ENCODE measurements around the gene FAM222B.
"Not testable (repeated sequence)": the region's sequence is repeated elsewhere in the genome, so short reads cannot be mapped to it uniquely, and the experiment has no call there.

FAM222B gene, protein sequence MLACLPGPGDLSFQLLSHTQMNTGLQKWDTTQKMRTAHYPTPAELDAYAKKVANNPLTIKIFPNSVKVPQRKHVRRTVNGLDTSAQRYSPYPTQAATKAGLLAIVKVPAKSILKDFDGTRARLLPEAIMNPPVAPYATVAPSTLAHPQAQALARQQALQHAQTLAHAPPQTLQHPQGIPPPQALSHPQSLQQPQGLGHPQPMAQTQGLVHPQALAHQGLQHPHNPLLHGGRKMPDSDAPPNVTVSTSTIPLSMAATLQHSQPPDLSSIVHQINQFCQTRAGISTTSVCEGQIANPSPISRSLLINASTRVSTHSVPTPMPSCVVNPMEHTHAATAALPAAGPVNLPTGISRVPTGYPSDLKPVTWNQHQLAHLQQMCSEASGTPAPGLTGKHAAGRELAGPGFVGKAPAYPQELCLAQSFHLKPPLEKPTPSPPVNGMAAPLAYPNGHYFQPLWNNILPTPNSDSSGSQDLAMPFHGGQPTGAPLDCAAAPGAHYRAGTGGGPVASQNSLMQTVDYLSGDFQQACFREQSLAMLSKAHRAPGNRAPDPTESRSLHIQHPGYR

DNA sequence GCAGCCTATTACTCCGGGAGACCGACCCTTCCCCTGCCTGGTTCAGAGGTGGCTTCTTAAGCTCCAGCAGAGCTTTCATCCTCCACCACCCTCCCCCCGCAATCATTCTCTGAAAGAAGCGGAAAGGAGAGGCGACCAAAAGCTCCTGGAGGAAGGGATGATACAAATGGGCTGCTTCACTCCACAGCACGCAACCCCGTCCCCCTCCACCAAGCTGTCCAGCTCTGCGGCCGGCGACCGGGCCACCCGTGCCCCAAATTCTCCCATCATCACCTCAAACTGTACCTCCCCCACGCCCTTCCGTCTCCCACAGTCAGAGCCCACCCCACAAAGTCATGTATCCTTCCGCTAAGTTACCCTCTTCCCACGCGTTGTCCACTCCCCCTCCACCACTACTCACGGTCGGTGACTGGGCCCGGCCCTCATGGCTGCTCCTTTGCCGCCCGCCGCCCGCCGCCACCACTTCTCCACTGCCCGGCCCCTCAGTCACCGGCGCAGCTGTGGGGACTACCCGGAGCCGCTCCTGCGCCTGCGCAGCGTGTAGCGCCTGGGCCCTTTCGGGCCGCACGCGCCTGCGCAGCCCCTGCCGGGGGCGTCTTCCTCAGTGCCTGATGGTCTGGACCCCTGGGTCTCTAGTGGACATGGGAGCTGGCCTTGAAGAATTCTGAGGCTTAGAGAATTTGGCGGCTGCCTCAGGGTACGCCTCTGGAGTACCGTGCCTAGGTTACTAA, at the start of gene FAM222B:
TSS of gene FAM222B (minus strand) at position 509 of the 731 bp plus-strand sequence. CDS start 76,123 bp downstream, outside the sequence.
- DNase-seq: peak in 1 of 2 experiments; percentile 37

DNA sequence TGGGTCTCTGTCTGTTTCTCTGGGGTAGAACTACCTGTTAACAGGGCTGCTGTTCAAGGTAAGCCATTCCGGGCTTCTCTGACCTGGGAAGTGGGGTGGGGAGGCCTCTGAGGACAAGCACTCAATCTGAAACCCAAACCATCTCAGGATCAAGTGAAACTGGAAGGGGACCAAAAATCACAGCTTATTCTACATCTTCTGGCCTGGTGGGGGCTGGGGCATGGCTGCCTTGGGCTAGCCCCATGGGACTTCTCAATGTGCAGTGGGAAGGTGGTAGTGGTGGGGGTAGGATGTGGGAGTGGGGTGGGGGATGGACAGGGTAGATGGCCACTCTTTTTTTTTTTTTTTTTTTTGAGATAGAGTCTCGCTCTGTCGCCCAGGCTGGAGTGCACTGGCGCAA, 49.4 kb upstream of the FAM222B start:
- no peak for DNase-seq

DNA sequence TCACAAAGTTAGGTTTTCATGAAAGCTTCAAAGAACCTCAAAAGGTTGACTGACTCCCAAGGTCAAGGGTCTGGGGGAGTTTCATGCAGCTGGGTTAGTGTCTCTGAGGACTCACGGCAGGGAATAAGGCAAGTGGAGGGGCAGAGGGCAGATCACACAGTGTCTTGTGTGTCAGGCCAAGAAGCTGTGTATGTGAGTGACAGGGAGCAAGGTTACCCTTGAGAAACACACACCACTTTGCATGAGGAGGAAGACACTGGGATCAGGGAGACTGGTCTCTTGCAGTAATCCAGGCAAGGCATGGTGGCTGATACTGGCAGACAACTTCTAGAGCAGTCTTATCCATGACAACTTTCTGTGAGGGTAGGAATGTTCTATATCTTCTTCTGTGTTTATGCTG, 48.6 kb upstream of the FAM222B start:
- DNase-seq: no peak

DNA sequence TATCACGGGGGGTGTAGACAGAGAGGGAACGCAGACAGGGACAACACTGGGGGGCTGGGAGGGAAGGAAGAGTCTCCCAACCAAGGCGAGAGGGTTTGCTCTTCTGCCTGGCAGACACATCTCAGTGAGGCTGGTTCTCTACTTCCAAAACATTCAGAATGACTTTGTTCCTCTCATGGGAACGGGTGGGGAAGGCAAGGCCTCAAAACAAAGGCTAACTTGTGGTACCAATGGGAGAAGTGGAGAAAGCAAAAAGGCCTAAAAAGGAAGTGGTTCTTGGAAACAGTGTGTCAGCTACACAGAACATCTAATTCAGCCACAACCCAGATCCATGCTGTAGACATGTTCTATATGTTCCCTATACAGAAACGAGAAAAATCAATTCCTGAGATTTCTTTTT, 47.4 kb upstream of the FAM222B start:
- no peak for DNase-seq

DNA sequence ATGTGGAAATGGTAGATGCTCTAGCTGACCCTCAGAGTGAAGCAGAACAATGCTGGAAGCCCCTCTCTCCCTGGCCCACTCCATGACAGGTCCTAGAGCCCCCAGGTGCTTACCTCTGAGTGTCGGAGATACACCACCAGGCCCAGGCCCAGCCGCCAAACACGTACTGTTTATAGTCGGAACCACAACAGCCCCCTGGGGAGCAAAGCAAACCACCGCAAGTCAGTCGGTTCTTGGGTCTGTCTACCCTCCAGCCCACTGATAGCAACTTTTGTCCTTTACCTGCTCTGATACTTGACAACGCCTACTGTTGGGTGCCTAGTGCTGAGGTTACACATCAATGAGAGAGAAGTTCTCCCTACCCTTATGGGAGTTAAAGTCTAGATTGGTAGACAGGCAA, 46.2 kb upstream of the FAM222B start:
- DNase-seq: no peak

DNA sequence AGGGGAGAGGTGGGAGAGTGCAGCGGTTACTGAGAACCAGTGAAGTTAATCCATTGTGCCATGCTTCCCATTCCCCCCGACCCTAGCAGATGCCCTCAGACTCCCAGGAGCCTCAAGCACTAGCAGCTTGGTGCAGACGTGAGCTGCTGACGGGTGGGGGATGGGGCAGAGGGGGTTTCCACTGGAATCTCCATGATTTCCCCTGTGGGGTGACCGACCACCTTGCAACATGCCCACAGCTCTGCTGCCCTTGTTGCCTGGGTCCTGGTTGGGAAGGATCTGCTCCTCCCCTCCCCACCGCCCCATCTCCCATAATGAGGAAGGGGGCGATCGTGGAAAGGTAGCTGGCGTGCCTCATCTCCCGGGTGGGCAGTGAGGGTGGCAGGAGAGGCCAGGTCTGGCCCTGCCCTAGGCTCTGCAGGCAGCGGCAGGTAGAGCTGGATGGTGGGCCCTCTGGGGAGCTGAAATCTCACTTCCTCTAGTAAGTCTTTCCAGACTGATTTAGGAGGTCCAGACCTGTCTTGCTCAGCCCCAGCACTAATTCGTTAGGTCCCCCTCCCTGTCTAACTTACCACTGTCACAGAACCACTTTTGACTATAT, 45.4 kb upstream of the FAM222B start:
- DNase-seq: no peak

DNA sequence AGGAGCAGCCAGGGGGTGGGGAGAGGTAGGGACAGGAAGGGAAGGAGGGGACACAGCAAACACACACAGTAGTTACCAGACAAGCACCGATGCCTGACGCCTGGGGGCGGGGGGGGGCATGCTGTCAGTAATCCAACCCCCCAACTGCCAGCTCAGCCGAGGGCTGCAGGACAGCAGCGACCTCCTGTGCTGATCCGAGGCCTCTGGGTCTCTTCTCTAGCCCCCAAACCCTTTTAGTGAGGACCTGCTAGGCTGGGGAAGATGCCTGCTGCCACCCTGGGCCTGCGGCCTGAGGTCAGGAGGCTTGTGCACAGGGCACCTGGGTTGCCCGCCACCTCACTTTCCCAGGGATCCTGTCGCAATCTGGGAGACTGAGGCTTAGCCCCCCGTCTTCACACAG, 43.4 kb upstream of the FAM222B start:
- no peak for DNase-seq

DNA sequence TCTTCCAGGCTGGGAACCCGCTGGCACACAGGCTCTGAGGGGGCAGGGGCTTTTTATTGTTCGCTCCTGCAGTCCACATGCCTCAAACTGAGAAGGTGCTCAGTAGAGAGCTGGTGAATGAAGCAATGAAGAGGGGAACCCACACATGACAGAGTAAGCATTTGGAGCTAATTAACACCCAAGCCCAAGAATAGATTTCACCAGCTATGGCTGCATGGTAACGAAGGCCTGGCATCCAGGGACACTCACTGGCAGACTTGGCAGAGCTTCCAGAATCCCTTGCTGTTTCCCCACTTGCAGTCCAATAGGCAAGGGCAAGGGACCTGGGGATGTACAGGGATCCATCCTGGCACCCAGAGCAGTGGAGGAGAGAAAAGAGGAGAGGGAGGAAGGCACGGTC, 42.8 kb upstream of the FAM222B start:
- no peak for DNase-seq

DNA sequence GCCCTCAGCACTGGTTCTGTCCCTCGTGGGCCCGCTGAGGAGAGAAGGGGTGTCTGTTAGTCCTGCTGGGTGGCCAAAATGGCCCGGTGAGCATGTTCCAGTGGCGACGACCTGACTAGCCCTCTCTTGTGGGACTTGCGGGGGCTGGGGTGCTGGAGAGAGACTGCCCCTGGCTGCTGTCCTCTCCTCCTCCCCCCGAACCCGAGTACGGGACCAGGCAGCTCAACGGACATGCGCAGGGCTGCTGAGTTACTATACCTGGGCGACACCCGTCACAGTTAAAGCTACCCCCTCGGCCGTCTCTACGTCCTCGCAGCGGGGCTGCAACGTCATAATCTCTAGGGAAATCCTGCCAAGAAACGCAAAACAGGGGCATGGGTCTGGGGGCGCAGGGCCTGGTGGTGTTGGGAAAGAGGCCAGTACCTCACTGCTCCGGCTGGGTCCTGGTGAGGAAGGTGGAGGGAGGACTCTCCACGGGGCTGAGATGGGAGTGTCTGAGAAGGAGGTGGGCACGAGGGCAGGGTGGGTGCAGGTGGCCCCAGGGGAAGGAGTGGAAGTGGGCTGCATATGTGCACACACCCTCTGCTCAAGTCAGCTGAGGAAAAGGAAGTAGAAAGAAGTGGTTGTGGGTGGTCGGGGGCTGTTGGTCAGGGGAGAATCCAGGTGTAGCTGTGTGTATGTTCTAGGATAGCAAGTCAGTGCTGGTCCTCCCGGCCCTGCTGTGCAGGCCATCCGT, 41.5 kb upstream of the FAM222B start:
- no peak for DNase-seq

DNA sequence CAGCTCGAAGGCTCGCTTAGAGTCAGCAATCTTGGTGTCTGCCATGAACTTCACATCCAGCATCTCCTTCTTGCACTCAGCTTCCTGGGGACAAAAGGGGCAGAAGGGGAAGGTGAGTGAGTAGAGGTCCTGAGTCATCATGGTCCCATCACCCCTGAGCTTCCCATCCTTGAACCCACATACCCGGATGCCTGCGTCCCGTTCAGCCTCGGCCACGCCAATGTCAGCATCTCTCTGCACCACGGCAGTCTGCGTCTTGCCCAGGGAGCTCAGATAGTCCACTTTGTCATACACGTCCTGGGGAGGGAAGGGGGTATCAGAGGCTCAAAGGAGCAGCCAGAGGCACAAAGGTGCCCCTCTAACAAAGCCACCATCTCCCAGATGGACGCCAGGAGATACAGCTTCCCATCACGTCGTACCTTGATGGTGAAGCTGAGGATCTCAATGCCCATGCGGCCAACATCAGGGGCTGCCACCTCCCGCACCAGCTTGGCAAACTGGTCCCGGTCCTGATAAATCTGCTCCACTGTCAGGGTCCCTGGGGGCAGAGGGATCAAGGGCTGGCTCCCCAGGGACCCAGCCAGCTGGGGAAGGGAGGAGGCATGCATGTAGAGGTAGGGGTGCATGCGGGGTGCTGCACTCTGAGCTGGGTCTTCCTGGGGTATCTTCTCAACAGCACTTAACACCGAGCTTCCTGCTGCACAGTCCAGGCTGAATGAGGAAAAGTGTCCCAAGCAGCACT, 39.7 kb upstream of the FAM222B start:
- no peak for DNase-seq

DNA sequence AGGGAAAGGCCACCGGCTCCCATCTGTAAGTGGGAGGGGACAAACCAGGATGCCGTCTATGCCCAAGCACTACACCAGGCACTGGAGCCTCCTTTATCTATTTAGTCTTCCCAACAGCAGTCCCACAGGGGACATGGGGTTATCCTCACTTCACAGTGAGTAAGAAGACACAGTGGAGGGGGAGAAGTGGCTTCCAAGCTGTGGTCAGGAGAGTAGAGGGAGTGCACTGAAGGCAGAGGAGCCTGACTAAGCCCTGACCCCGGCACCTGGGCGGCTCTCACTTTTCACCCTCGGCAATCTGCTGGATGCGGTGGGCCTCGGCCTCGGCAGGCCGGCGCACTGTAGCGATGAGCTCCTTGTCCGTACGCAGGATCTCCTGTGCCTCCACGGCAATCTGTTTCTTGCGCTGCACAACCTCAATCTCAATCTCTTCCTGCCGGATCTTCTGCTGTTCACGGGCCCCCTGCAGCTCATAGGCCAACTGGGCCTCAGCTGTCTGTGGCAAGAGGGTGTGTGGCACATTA, 39.0 kb upstream of the FAM222B start:
- DNase-seq: no peak

DNA sequence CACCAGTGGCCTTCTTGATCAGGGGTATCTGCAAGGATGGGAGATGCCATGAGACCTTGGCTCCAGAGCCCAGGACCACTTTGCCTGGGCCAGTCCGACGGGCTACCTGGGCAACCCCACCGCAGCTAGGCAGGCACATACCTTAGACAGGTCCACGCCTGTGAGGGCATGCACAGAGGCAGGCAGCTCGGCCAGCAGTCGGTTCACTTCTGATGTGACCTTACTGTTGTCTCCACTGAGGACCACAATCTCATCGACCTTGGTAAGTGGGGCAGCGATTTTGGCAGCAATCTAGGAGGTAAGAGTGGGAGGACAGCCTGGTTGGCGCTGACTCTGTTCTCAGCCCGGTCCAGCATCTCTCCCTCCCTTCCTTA, 38.0 kb upstream of the FAM222B start:
- DNase-seq: no peak

DNA sequence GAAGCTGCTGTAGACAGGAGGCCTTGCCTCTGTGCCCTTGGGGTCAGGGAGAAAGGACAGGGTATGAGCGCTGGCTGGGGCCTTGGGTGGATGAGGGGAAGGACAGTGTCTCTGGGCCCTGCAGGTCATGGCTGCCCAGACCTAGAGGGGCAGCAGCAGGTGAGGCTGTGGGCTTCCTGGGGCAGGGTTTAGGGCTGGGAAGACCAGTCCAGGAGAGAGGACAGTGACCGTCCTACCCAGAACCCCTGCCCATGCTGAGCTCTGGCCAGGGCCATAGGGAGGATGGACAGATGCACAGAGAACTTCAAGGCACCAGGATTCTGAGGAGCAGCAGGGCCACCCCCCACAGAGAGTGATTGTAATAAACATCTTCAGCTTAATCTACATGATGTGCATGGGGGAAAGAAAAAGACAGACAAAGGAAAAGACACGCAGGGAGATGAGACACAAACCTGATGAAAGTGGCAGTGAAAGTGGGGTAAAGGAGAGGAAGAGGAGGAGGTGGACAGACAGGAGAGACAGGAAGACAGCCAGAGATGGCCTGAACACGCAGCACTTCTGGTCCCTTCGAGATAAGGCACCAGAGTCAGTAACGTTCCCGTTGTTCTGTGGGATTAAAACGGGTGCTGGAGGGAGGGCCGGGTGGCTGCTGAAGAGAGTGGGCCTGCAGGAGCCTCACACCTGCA, 37.4 kb upstream of the FAM222B start:
- no peak for DNase-seq

DNA sequence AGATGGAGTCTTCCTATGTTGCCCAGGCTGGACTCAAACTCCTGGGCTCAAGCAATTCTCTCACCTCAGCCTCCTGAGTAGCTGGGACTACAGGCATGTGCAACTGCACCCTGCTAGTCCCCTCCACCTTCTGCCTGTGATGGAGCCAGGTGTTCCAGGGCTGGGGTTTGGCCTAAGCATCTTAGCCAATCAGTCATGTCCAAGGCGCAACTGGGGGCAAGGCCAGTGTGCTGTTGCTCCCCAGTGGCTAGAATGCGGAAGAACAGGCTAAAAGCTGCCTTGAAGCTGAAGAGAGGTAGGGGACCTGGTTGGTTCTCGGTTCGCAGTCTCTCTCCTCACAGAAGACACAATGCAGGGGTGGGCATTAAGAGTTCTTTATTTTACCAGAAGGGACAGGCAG, 36.4 kb upstream of the FAM222B start:
- no peak for DNase-seq

DNA sequence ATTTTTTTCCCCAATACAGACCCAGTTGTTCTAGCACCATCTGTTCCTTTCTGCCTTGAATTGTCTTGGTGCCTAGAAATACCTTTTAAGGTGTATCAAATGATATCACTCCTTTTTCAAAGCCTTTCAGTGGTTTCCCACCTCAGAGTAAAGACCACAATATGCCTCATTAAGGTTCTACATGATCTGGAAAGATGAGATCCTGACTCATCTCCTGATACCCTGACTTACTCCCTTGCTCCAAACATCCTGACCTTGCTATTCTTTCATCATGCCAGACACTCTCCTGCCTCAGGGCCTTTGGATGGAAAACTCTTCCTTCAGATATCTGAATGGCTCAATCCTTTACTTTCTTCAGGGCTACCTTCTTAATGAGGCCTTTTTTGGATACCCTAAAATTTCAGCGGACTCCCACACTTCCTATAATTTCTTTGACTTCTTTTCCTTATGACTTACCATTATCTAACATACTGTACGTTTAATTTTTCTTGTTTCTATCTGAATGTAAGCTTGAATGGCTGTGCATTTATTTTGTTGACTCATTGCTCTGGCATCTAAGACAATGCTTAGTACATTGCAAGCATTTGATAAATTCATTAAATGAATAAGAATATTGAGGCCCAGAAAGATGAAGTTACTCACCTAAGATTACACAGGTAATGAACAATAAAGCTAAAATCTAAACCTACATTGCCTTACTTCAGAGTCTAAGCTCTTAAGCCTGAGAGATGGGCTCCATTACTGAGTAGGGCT, 35.7 kb upstream of the FAM222B start:
- DNase-seq: no peak

DNA sequence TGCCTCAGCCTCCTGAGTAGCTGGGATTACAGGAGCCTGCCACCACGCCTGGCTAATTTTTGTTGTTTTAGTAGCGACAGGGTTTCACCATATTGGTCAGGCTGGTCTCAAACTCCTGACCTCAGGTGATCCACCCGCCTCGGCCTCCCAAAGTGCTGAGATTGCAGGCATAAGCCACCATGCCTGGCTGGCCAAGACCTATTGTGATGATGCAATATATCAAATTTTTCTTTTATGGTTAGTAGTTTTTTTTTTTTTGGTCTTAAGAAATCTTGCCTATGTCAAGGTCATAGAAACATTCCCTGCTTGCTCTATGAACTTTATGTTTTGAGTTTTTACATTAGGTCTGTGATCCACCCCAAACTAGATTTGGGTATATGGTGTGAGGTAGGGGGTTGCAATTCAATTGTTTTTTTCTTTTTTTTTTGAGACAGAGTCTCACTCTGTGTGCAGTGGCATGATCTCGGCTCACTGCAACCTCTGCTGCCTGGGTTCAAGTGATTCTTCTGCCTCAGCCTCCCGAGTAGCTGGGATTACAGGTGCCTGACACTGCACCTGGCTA, 34.6 kb upstream of the FAM222B start:
- not testable (repeated sequence) for DNase-seq

DNA sequence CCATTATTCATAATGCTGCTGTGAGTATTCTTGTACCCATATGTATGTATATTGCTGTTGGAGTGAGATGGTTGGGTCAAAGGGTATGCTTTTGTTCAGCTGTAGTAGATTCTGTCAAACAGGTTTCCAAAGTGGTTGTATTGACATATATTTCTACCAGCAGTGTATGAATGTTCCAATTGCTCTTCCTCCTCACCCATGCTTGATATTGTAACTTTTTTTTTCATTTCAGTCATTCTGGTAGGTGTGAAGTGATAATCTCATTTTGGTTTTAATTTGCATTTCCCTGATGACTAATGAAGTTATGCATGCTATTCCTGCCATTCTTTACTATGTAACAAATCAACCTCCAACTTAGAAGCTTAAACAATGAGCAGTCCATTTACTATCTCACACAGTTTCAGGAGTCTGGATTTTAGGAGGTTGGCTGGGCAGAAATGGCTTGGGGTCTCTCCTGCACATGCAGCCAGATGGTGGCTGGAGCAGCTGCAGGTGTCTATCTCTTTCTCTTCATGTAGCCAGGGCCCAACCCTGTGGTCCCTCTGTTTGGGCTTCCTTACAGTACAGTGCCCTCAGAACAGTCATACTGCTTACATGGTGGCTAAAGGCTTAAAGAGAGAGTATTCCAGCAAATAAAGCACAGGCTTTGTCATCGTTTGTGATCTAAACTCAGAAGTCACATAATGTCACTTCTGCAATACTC, 33.4 kb upstream of the FAM222B start:
- DNase-seq: no peak

DNA sequence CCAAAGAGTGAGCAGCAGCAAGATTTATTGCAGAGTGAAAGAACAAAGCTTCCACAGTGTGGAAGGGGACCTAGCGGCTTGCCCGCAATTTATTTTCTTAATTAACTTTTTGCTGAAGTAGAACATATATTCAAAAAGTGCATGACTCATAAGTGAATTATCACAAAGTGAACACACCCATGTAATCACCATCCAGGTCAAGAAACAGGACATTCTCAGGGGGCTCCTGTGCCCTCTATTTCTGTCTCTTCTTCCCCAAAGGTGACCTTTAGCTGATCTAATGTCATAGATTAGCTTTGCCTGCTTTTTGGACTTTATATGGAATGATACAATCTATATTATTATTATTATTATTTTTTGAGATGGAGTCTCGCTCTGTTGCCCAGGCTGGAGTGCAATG, 32.2 kb upstream of the FAM222B start:
- DNase-seq: no peak

DNA sequence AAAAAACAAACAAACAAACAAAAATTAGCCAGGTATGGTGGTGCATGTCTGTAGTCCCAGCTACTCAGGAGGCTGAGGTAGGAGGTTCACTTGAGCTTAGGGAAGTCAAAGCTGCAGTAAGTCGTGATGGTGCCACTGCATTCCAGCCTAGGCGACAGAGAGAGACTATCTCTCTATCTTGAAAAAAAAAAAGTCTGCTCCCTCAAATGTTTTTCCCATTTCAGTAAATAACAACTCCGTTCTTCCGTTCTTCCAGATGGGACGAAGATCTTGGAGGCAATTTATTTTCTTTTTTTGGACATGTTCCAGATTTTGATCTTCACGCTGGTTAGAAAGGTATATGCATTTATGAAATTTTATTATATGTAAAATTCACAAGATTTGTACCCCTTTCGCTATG, 31.2 kb upstream of the FAM222B start:
- DNase-seq: no peak
